ENCODE data around the gene TMEM179. TPM values are rescaled to one million over a fixed set of nuclear protein-coding genes. Genes with fewer than 3 reads are reported as not detected.
A peak's percentile ranks its signal among the peaks of the same experiment; 100 is the strongest.
"Not testable (repeated sequence)": the region's sequence is repeated elsewhere in the genome, so short reads cannot be mapped to it uniquely, and the experiment has no call there.

TMEM179 gene
- total and polyA plus RNA-seq, 2 experiments from 2014 or later, result 2.2 to 4.3 TPM

GRCh38 chr14:104582005-104582404, 22.6 kb downstream of the TMEM179 start:
- peak overlapping the region; percentile 56 for H3K27ac ChIP-seq
- peaks cover 59% of the 10 kb centered on the region for H3K4me1 ChIP-seq (ENCODE audit: insufficient read depth)

GRCh38 chr14:104581521-104581920, 23.1 kb downstream of the TMEM179 start:
- Histone ChIP-seq H3K4me2 (peak overlapping the region; percentile 63), H3K27ac (peak overlapping the region; percentile 37), H3K79me2 (no peaks in the 10 kb centered on the region), H3K4me3 (no peak overlapping the region), H3K4me1 (ENCODE audit: insufficient read depth) (peaks cover 59% of the 10 kb centered on the region), H2AFZ (no peak overlapping the region), H3K36me3 (replicated peaks; ENCODE audit: insufficient read depth, low read depth) (no peaks in the 10 kb centered on the region), H3K9me3 (ENCODE audit: low read depth) (no peaks in the 10 kb centered on the region), H3K9me2 (replicated peaks; ENCODE audit: insufficient read depth) (no peaks in the 10 kb centered on the region), H4K20me1 (ENCODE audit: insufficient read depth, poor library complexity, severe bottlenecking) (no peaks in the 10 kb centered on the region), H3K27me3 (no peaks in the 10 kb centered on the region)
- 87% methylated on average over 8 of the region's 9 CpGs for WGBS (ENCODE audit: low lambda C conversion rate, missing lambda C conversion rate)
- DNase-seq (ENCODE audit: low spot score), result no peak
- TF ChIP-seq CTCF (IDR thresholded peaks at IDR 0.05; ENCODE audit: poor library complexity), result no peak
- TF ChIP-seq EZH2 (IDR thresholded peaks at IDR 0.05; ENCODE audit: borderline replicate concordance), result no peak
- no peak for TF ChIP-seq EZH2phosphoT487 (IDR thresholded peaks at IDR 0.05; ENCODE audit: low read depth, severe bottlenecking, unreplicated experiment)

More at GRCh38 chr14:104582005-104582404, 22.6 kb downstream of the TMEM179 start:
- H3K9me3 ChIP-seq (ENCODE audit: low read depth), result no peaks in the 10 kb centered on the region
- DNase-seq (ENCODE audit: low spot score), result no peak
- no peaks in the 10 kb centered on the region for H3K36me3 ChIP-seq (replicated peaks; ENCODE audit: insufficient read depth, low read depth)
- H3K27me3 ChIP-seq, result no peaks in the 10 kb centered on the region
- no peaks in the 10 kb centered on the region for H4K20me1 ChIP-seq (ENCODE audit: insufficient read depth, poor library complexity, severe bottlenecking)
- H3K79me2 ChIP-seq, result no peaks in the 10 kb centered on the region
- no peaks in the 10 kb centered on the region for H3K9me2 ChIP-seq (replicated peaks; ENCODE audit: insufficient read depth)
- no peak for TF ChIP-seq EZH2phosphoT487 (IDR thresholded peaks at IDR 0.05; ENCODE audit: low read depth, severe bottlenecking, unreplicated experiment)
- no peak for TF ChIP-seq CTCF (IDR thresholded peaks at IDR 0.05; ENCODE audit: poor library complexity)
- TF ChIP-seq EZH2 (IDR thresholded peaks at IDR 0.05; ENCODE audit: borderline replicate concordance), result no peak
- no peak overlapping the region for H2AFZ ChIP-seq
- no peak overlapping the region for H3K4me3 ChIP-seq
- WGBS (ENCODE audit: low lambda C conversion rate, missing lambda C conversion rate), result 90% methylated on average over 19 of the region's 20 CpGs
- H3K4me2 ChIP-seq, result peak overlapping the region; percentile 63

- no peak overlapping the region for H2AFZ ChIP-seq
- no peaks in the 10 kb centered on the region for H3K9me2 ChIP-seq (replicated peaks; ENCODE audit: insufficient read depth)
- peak overlapping the region; percentile 63 for H3K4me2 ChIP-seq
- H3K27me3 ChIP-seq, result no peaks in the 10 kb centered on the region
- no peak for TF ChIP-seq EZH2phosphoT487 (IDR thresholded peaks at IDR 0.05; ENCODE audit: low read depth, severe bottlenecking, unreplicated experiment)
- TF ChIP-seq EZH2 (IDR thresholded peaks at IDR 0.05; ENCODE audit: borderline replicate concordance), result no peak
- no peak for TF ChIP-seq CTCF (IDR thresholded peaks at IDR 0.05; ENCODE audit: poor library complexity)
- WGBS (ENCODE audit: low lambda C conversion rate, missing lambda C conversion rate), result 58% methylated on average over 9 of the region's 9 CpGs
- peak overlapping the region; percentile 37 for H3K27ac ChIP-seq
- no peaks in the 10 kb centered on the region for H4K20me1 ChIP-seq (ENCODE audit: insufficient read depth, poor library complexity, severe bottlenecking)
- no peaks in the 10 kb centered on the region for H3K9me3 ChIP-seq (ENCODE audit: low read depth)
- H3K4me3 ChIP-seq, result no peak overlapping the region
- H3K79me2 ChIP-seq, result no peaks in the 10 kb centered on the region
- H3K4me1 ChIP-seq (ENCODE audit: insufficient read depth), result peaks cover 62% of the 10 kb centered on the region
- peak; percentile 74 for DNase-seq (ENCODE audit: low spot score)
- H3K36me3 ChIP-seq (replicated peaks; ENCODE audit: insufficient read depth, low read depth), result no peaks in the 10 kb centered on the region
These were observed 23.6 kb downstream of the TMEM179 start for GRCh38 chr14:104580961-104581360.

- DNase-seq (ENCODE audit: low spot score); H3K9me2 ChIP-seq (replicated peaks; ENCODE audit: insufficient read depth); H3K79me2 ChIP-seq; H4K20me1 ChIP-seq (ENCODE audit: insufficient read depth, poor library complexity, severe bottlenecking); H3K27me3 ChIP-seq; H2AFZ ChIP-seq; H3K4me2 ChIP-seq; H3K4me3 ChIP-seq; H3K36me3 ChIP-seq (replicated peaks; ENCODE audit: insufficient read depth, low read depth); H3K27ac ChIP-seq; H3K9me3 ChIP-seq (ENCODE audit: low read depth): not testable (repeated sequence)
- peaks cover 71% of the 10 kb centered on the region for H3K4me1 ChIP-seq (ENCODE audit: insufficient read depth)
- 87% methylated on average over 6 of the region's 6 CpGs for WGBS (ENCODE audit: low lambda C conversion rate, missing lambda C conversion rate)
These were observed 24.6 kb downstream of the TMEM179 start for GRCh38 chr14:104579939-104580338.
